ENCODE results near the gene C2orf69. TPM values are rescaled to one million over a fixed set of nuclear protein-coding genes. Genes with fewer than 3 reads are reported as not detected.

C2orf69 gene
- total RNA-seq, 1 experiment from 2014 or later: 21.6 TPM

- Histone ChIP-seq H3K4me2 (ENCODE audit: low read length) (no peak overlapping the region), H3K36me3 (ENCODE audit: control insufficient read depth in 1 of 2, insufficient read depth in 2 of 2, low read length in 2 of 2) (no peaks in the 10 kb centered on the region), H3K9me2 (ENCODE audit: insufficient read depth) (no peaks in the 10 kb centered on the region), H3K27me3 (ENCODE audit: insufficient read depth, low read length) (no peaks in the 10 kb centered on the region), H3K9ac (ENCODE audit: low read length) (no peak overlapping the region), H4K20me1 (ENCODE audit: insufficient read depth) (no peaks in the 10 kb centered on the region), H3K79me2 (ENCODE audit: insufficient read depth, low read length) (no peaks in the 10 kb centered on the region), H3K9me3 (ENCODE audit: control insufficient read depth in 1 of 2, insufficient read depth in 1 of 2, low read depth in 1 of 2, low read length in 2 of 2) (peaks cover 6 to 11% of the 10 kb centered on the region in 2 experiments; a peak in 2 of 4 replicates), H2AFZ (ENCODE audit: low read depth, low read length, poor library complexity, severe bottlenecking) (no peak overlapping the region), H3K4me1 (ENCODE audit: control insufficient read depth in 1 of 2, insufficient read depth in 2 of 2, low read length in 2 of 2) (no peaks in the 10 kb centered on the region), H3K27ac (ENCODE audit: low read depth, low read length) (no peak overlapping the region), H3K4me3 (replicated peaks in 1 of 2; ENCODE audit: low read depth in 1 of 2, low read length in 2 of 2) (no peak overlapping the region)
- RAD21 ChIA-PET (ENCODE audit: low non-redundant PET in 1 of 2, low total read pairs in 2 of 2, uncharacterized antibody in 2 of 2, unreplicated experiment in 2 of 2): no interaction called here
- POLR2A ChIA-PET: no interaction called here
- BruUV-seq (replicated peaks): no TSS peak
- TF ChIP-seq ZBTB33 (IDR thresholded peaks at IDR 0.05; ENCODE audit: extremely low read depth, insufficient replicate concordance, low read length) (no peak), ATF3 (IDR thresholded peaks at IDR 0.05) (no peak), POLR2A (IDR thresholded peaks at IDR 0.05; ENCODE audit: borderline replicate concordance, extremely low read depth, insufficient read depth, insufficient read length) (no peak), SP1 (IDR thresholded peaks at IDR 0.05; ENCODE audit: low read depth) (no peak), ZFX (IDR thresholded peaks at IDR 0.05) (no peak), EZH2 (IDR thresholded peaks at IDR 0.05) (no peak), MAX (IDR thresholded peaks at IDR 0.05) (no peak)
- intact Hi-C loops (cut with micrococcal nuclease): no loop called here
- DNase-seq (ENCODE audit: low read depth, low spot score): no peak
- CTCF ChIA-PET: no interaction called here
- no peak for ATAC-seq
These were observed 40.5 kb upstream of the C2orf69 start for GRCh38 chr2:199870581-199870980.

GRCh38 chr2:199874209-199874608 is 36.9 kb upstream of the C2orf69 start:
- Histone ChIP-seq H3K9me2 (ENCODE audit: insufficient read depth) (no peaks in the 10 kb centered on the region), H3K36me3 (ENCODE audit: control insufficient read depth in 1 of 2, insufficient read depth in 2 of 2, low read length in 2 of 2) (no peaks in the 10 kb centered on the region), H3K27ac (ENCODE audit: low read depth, low read length) (no peak overlapping the region), H3K4me1 (ENCODE audit: control insufficient read depth in 1 of 2, insufficient read depth in 2 of 2, low read length in 2 of 2) (peaks cover 0 to 2% of the 10 kb centered on the region in 2 experiments; a peak in 1 of 4 replicates), H3K79me2 (ENCODE audit: insufficient read depth, low read length) (no peaks in the 10 kb centered on the region), H3K27me3 (ENCODE audit: insufficient read depth, low read length) (no peaks in the 10 kb centered on the region), H3K9ac (ENCODE audit: low read length) (no peak overlapping the region), H4K20me1 (ENCODE audit: insufficient read depth) (no peaks in the 10 kb centered on the region), H3K9me3 (ENCODE audit: control insufficient read depth in 1 of 2, insufficient read depth in 1 of 2, low read depth in 1 of 2, low read length in 2 of 2) (peaks cover 6 to 11% of the 10 kb centered on the region in 2 experiments; a peak in 2 of 4 replicates), H3K4me2 (ENCODE audit: low read length) (no peak overlapping the region), H3K4me3 (replicated peaks in 1 of 2; ENCODE audit: low read depth in 1 of 2, low read length in 2 of 2) (no peak overlapping the region), H2AFZ (ENCODE audit: low read depth, low read length, poor library complexity, severe bottlenecking) (no peak overlapping the region)
- intact Hi-C loops (cut with micrococcal nuclease): no loop called here
- DNase-seq (ENCODE audit: low read depth, low spot score): no peak
- ChIA-PET POLR2A (no interaction called here), CTCF (no interaction called here), RAD21 (ENCODE audit: low non-redundant PET in 1 of 2, low total read pairs in 2 of 2, uncharacterized antibody in 2 of 2, unreplicated experiment in 2 of 2) (no interaction called here)
- ATAC-seq: no peak
- TF ChIP-seq YY1 (IDR thresholded peaks at IDR 0.05; ENCODE audit: extremely low read depth, insufficient replicate concordance, low read depth, low read length): no peak
- peak; percentile 85 for TF ChIP-seq CBX3 (IDR thresholded peaks at IDR 0.05; ENCODE audit: low read depth)
- no peak for TF ChIP-seq EZH2phosphoT487 (IDR thresholded peaks at IDR 0.05; ENCODE audit: borderline replicate concordance)
- TF ChIP-seq ELF1 (IDR thresholded peaks at IDR 0.05; ENCODE audit: borderline replicate concordance, low read depth): no peak
- TF ChIP-seq POLR2A (IDR thresholded peaks at IDR 0.05; ENCODE audit: borderline replicate concordance, extremely low read depth, insufficient read depth, insufficient read length): no peak
- no peak for TF ChIP-seq SRF (IDR thresholded peaks at IDR 0.05; ENCODE audit: low read depth)
- no TSS peak for BruUV-seq (replicated peaks)

All from HCT116 (cell line).